MV-4-11 (cell line): ENCODE measurements around the gene ZKSCAN5.
A peak's percentile ranks its signal among the peaks of the same experiment; 100 is the strongest.
"Not testable (repeated sequence)": the region's sequence is repeated elsewhere in the genome, so short reads cannot be mapped to it uniquely, and the experiment has no call there.

Experiments used
- DNase-seq: peaks from one replicate; lab custom pipeline; 2025; lab: John Stamatoyannopoulos, UW

The ZKSCAN5 gene

GRCh38 chr7:99551767-99552463, 47.5 kb downstream of the ZKSCAN5 start, which contains the start of gene FAM200A:
FAM200A (minus strand) TSS chr7:99552114; CDS start chr7:99548407, 3,707 bp downstream.
- DNase-seq, result peak; percentile 82

GRCh38 chr7:99553039-99553438, 48.6 kb downstream of the ZKSCAN5 start:
- DNase-seq, result no peak

GRCh38 chr7:99554939-99555338, 50.5 kb downstream of the ZKSCAN5 start:
- peak; percentile 9 for DNase-seq

- DNase-seq, result no peak
Observed at GRCh38 chr7:99557196-99557607, 52.7 kb downstream of the ZKSCAN5 start.

- DNase-seq, result no peak
Observed at GRCh38 chr7:99557940-99558305, 53.5 kb downstream of the ZKSCAN5 start.

DNA sequence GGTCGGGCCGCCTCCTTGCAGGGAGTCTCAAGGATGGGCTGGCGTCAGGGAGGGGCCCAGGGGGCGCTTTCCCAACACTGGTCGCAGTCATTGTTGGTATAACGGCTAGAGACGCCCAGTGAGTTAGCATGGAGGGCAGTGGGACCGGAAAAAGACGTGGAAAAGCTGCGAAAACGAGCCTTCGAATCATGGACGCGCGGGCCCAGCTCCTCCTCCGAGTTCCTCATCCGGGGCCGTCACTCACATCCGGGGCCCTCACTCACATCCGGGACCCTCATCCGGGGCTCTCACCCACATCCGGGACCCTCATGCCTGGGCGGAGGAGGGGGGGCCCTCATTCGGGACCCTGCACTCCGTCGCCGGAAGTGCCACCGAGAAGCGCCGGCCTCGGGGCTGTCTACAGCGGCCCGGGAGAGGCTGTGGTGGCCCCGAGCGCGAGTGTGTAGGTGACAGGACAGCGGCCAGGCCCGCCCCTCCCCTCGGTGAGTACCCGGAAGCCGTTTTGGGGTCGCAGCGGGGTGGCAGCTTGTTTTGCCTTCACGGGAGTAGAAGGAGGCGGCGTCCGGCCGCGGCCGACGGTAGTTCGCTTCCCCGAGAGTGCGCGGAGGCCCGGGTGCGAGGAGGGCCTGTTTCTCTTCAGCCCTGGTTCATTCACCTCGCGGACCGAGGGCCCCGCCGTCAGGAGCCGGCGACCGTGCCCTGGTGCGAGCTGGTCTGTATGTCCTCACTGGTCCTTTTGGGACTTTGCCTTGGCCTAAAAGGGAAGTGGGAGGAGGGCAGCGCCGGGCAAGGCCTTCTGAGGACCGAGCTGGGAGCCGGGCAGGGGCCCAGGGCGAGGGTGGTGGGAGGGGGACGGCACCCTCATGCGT, 54.1 kb downstream of the ZKSCAN5 start, which contains the start of gene ZNF655:
Gene ZNF655 (plus strand): TSS at position 337 of the 869 bp plus-strand sequence. CDS start 1,918 bp downstream, outside the sequence.
- DNase-seq, result peak; percentile 72

GRCh38 chr7:99559175-99559915, 54.9 kb downstream of the ZKSCAN5 start:
- no peak for DNase-seq

- DNase-seq, result peak; percentile 47
Observed at GRCh38 chr7:99560834-99561736, 56.6 kb downstream of the ZKSCAN5 start.

DNA sequence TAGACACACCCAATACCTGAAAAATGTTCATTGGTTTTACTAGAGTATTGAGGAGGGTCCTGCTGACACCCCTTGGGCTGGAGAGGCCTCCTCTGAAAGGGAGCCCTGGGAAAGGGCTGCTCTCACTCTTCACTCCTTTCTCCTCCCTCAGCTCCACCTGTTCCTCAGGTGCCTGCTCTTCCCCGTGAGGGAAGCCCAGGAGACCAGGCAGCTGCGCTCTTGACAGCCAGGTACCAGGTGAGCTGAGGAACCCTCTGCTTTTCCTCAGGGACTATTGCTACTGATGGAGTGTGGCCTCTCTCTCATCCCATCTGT, 57.2 kb downstream of the ZKSCAN5 start:
- no peak for DNase-seq

DNA sequence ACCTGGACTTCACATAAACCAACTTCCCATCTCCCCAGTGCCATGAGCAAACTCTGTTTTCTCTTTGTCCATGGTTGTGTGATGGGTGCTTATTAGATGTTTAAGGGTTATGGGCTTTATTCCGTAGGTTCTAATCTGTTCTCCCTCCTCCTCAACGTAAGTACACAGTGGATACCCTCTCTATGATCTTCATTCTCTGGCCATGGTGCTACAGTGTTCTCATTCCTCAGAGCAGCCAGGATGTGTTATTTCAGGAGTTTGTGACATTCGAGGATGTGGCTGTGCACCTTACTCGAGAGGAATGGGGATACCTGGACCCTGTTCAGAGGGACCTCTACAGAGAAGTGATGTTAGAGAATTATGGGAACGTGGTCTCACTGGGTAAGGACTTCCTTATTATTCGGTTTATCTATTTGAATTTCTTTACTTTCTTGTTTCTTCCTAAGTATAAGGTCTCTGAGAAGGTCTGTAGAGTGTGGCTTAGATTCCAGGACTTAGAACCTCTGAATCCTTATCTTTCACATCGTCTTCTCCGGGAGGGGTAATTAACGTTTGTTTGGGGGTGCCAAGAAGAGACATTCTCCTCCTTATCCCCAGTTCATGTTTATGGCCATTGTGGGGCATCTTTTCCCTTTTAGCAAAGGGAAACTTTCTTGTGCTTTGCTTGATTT, 57.8 kb downstream of the ZKSCAN5 start:
- DNase-seq, result no peak

DNA sequence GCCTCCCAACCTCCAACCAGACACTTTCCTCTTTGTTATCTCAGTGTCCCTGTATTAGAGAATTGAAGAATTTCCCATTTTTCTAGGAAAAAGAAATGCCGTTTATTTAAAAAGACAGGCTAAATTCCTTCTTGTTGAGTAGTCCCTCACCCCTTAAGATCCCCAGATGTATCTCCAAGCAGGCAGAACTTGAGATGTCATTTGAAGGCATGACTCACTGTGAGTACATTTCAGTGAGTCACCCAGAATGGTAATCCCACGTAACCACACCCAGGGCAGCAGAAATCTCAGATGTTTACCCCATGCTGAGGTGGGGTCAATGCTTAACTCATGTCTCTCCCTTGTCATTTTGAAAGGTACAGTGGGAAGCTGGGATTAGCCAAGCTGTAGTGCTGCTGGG, 58.4 kb downstream of the ZKSCAN5 start:
- DNase-seq, result peak; percentile 80

- no peak for DNase-seq
Observed at GRCh38 chr7:99563650-99564049, 59.2 kb downstream of the ZKSCAN5 start.

- not testable (repeated sequence) for DNase-seq
Observed at GRCh38 chr7:99568770-99569169, 64.3 kb downstream of the ZKSCAN5 start.

DNA sequence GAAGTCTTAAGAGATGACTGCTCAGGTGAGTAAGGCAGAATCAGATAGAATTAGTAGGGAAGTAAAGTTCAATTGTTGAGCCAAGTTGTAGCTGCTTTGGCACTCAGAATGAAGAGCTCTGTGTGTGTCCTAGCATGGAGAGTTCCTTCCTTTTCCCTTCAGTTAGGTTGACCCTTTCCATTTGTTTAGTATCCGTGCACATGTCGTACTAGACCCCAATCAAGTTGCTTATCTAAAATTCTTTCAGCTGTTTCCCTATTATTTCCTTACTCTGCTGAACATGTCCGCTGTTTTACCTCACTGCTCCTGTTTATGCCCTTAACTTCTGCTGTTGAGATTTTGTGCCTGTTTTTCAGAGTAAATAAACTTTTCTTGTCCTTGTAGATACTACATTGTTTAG, 67.3 kb downstream of the ZKSCAN5 start:
- no peak for DNase-seq

DNA sequence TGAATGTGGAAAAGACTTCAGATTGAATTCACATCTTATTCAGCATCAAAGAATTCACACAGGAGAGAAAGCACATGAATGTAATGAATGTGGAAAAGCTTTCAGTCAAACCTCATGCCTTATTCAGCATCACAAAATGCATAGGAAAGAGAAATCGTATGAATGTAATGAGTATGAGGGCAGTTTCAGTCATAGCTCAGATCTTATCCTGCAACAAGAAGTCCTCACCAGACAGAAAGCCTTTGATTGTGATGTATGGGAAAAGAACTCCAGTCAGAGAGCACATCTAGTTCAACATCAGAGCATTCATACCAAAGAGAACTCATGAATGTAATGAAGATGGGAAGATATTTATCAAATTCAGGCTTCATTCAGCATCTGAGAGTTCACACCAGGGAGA, 68.8 kb downstream of the ZKSCAN5 start:
- no peak for DNase-seq

GRCh38 chr7:99576251-99576650, 71.8 kb downstream of the ZKSCAN5 start:
- no peak for DNase-seq

- no peak for DNase-seq
Observed at GRCh38 chr7:99579281-99579955, 75.0 kb downstream of the ZKSCAN5 start.

GRCh38 chr7:99579956-99580777, 75.7 kb downstream of the ZKSCAN5 start:
- no peak for DNase-seq

DNA sequence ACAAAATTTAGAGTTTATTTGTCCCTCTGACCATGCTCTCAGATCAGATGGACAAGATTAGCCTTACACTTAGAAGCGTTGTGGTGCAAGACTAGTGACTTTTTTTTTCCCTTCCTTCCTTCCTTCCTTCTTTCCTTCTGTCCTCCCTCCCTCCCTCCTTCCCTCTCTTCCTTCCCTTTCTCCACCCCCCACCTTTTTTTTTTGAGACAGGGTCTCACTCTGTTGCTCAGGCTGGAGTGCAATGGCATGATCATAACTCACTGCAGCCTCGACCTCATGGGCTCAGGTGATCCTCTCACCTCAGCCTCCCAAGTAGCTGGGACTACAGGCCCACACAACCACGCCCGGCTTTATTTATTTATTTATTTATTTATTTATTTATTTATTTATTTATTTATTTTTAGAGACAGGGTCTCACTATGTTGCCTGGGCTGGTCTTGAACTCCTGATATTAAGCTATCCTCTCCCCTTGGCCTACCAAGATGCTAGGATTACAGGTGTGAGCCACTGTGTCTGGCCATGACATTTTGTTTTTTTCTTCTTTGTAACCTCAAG, 76.4 kb downstream of the ZKSCAN5 start:
- not testable (repeated sequence) for DNase-seq
